Measurements from ENCODE around the gene RNF5. TPM values are rescaled to one million over a fixed set of nuclear protein-coding genes. Genes with fewer than 3 reads are reported as not detected.
"Not testable (repeated sequence)": the region's sequence is repeated elsewhere in the genome, so short reads cannot be mapped to it uniquely, and the experiment has no call there.

Gene RNF5
- total RNA-seq, 1 donor from 2014 or later, result 62.6 TPM

DNA sequence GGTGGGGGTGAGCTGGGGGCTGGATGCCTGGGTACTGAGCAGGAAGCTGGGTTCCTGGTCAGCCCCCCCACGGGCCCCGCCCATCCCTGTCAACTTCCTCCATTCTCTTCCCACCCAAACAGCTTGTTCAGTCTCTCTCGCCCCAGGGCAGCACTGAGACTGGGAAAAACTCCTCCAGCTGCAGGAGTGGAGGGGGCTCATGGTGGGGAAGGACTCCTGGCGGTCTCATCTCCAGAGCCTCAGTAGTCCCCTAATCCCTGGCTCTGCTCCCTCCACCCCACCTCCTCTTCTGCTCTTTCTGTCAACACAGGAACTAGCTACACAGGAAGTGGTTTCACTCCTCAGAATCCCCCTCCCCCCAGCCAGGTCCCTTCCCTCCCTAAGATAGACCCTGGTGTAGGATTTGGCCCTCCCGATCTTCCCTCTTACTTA is 14.4 kb downstream of the RNF5 start, which contains the start of gene GPSM3:
Gene GPSM3, minus strand, starts transcription at position 36 of the 432 bp plus-strand sequence. CDS start 130 bp downstream, outside the sequence.
- peak within 1 kb of the TSS; percentile 97 for H3K4me3 Mint-ChIP-seq
- H3K4me1 Mint-ChIP-seq, result peaks cover 55% of the 10 kb centered on the region
- no peaks in the 10 kb centered on the region for H3K9me3 Mint-ChIP-seq
- DNase-seq, result peak; percentile 88
- H3K27me3 Mint-ChIP-seq, result no peaks in the 10 kb centered on the region
- intact Hi-C loops (cut with micrococcal nuclease), result loop anchor here (10.0 kb wide), 2 partner anchors 1102 to 1978 kb away; partner anchors contain the start of genes RGL2 and TRIM26
- peak within 1 kb of the TSS; percentile 95 for H3K27ac Mint-ChIP-seq
- peaks cover 25% of the 10 kb centered on the region for H3K36me3 Mint-ChIP-seq (ENCODE audit: low read depth)

GRCh38 chr6:32193096-32193495 is 14.9 kb downstream of the RNF5 start:
- not testable (repeated sequence) for H3K27me3 Mint-ChIP-seq, DNase-seq, H3K9me3 Mint-ChIP-seq
- Mint-ChIP-seq H3K27ac (peak overlapping the region; percentile 95), H3K4me1 (peaks cover 53% of the 10 kb centered on the region), H3K36me3 (ENCODE audit: low read depth) (peaks cover 23% of the 10 kb centered on the region), H3K4me3 (peak overlapping the region; percentile 97)
- intact Hi-C loops (cut with micrococcal nuclease), result loop anchor here (10.0 kb wide), 2 partner anchors 1102 to 1978 kb away; partner anchors contain the start of genes RGL2 and TRIM26

- peak overlapping the region; percentile 96 for H3K27ac Mint-ChIP-seq
- no peaks in the 10 kb centered on the region for H3K27me3 Mint-ChIP-seq
- H3K4me1 Mint-ChIP-seq, result peaks cover 43% of the 10 kb centered on the region
- peak overlapping the region; percentile 98 for H3K4me3 Mint-ChIP-seq
- peaks cover 13% of the 10 kb centered on the region for H3K36me3 Mint-ChIP-seq (ENCODE audit: low read depth)
- H3K9me3 Mint-ChIP-seq, result no peaks in the 10 kb centered on the region
- intact Hi-C loops (cut with micrococcal nuclease), result loop anchor here (2.0 to 10.0 kb wide), 3 partner anchors 76 to 1980 kb away; partner anchors contain the start of genes RGL2 and TRIM26
- no peak for DNase-seq
Measured at GRCh38 chr6:32194388-32194787, 16.2 kb downstream of the RNF5 start.

- Mint-ChIP-seq H3K9me3 (no peaks in the 10 kb centered on the region), H3K4me3 (peak overlapping the region; percentile 98), H3K4me1 (peaks cover 43% of the 10 kb centered on the region), H3K36me3 (ENCODE audit: low read depth) (peaks cover 13% of the 10 kb centered on the region), H3K27me3 (no peaks in the 10 kb centered on the region), H3K27ac (peak overlapping the region; percentile 96)
- intact Hi-C loops (cut with micrococcal nuclease), result loop anchor here (1.0 to 10.0 kb wide), 9 partner anchors 17 to 1980 kb away; partner anchors contain the start of genes FKBPL, PPT2, PSMB9 and RGL2
- peak; percentile 83 for DNase-seq
Measured at GRCh38 chr6:32194825-32195651, 16.8 kb downstream of the RNF5 start.

- H3K4me3 Mint-ChIP-seq, result peak overlapping the region; percentile 98
- intact Hi-C loops (cut with micrococcal nuclease), result loop anchor here (1.0 to 10.0 kb wide), 9 partner anchors 17 to 1981 kb away; partner anchors contain the start of genes FKBPL, PPT2, PSMB9 and RGL2
- no peaks in the 10 kb centered on the region for H3K9me3 Mint-ChIP-seq
- H3K36me3 Mint-ChIP-seq (ENCODE audit: low read depth), result peaks cover 9% of the 10 kb centered on the region
- DNase-seq, result peak; percentile 100
- H3K27ac Mint-ChIP-seq, result peak overlapping the region; percentile 99
- H3K4me1 Mint-ChIP-seq, result peaks cover 40% of the 10 kb centered on the region
- peaks cover 2% of the 10 kb centered on the region for H3K27me3 Mint-ChIP-seq
Measured at GRCh38 chr6:32195652-32195901, 17.4 kb downstream of the RNF5 start.

GRCh38 chr6:32195902-32196681 is 17.9 kb downstream of the RNF5 start:
- Mint-ChIP-seq H3K9me3 (no peaks in the 10 kb centered on the region), H3K27ac (peak overlapping the region; percentile 99), H3K27me3 (peaks cover 2% of the 10 kb centered on the region), H3K4me1 (peaks cover 38% of the 10 kb centered on the region), H3K4me3 (peak overlapping the region; percentile 98), H3K36me3 (ENCODE audit: low read depth) (peaks cover 7% of the 10 kb centered on the region)
- DNase-seq, result peak; percentile 89
- intact Hi-C loops (cut with micrococcal nuclease), result loop anchor here (1.0 to 10.0 kb wide), 9 partner anchors 18 to 1981 kb away; partner anchors contain the start of genes FKBPL, PPT2, PSMB9 and RGL2

DNA sequence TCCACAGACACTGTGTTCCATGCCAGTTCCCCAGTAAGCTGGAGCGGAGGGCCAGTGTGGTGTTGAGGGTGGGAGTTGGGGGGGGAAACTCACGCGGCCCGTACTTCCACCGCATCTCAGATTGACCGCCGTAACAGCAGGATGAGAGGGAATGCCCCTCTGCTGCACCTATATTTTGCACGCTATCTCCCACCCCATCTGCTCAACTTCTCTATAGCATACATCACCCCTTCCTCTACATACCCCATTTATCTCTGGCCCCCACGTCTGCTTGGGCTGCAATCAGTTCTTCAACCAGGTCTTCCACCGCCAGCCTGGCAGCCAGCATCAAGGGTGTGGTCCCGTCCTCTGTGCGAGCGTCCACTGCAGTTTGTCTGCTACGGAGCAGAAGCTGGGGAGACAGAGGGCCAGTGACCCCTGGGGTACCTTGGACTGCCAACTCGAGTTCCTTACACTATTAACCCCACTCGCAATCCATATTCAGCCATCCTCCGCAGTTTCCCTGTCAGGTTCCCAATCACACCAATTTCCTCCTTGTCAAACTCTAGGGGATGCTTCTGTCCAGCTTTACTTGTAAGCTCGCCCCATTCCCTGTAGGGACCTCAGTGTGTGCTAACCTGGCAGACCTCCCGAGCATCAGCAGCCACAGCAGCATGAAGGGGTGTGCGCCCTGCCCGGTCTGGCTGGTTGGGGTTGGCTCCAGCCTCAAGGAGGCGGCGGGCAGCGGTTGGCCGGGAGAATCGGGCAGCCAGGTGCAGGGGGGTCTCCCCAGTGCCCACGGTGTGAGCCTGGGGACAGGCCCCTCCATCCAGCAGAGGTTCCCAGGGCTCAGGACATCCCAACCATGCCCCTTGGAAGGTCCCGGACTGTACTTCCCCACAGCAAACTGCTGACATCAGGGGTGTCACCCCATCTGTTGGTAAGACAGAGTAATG is 18.7 kb downstream of the RNF5 start:
- Mint-ChIP-seq H3K27ac (peak overlapping the region; percentile 99), H3K4me1 (peaks cover 31% of the 10 kb centered on the region), H3K9me3 (no peaks in the 10 kb centered on the region), H3K27me3 (peaks cover 2% of the 10 kb centered on the region), H3K36me3 (ENCODE audit: low read depth) (peaks cover 7% of the 10 kb centered on the region), H3K4me3 (peak overlapping the region; percentile 98)
- DNase-seq, result no peak
- intact Hi-C loops (cut with micrococcal nuclease), result loop anchor here (5.0 to 10.0 kb wide), 4 partner anchors 655 to 1982 kb away; partner anchors contain the start of genes PSMB9, RGL2, TAP1 and TRIM26

DNA sequence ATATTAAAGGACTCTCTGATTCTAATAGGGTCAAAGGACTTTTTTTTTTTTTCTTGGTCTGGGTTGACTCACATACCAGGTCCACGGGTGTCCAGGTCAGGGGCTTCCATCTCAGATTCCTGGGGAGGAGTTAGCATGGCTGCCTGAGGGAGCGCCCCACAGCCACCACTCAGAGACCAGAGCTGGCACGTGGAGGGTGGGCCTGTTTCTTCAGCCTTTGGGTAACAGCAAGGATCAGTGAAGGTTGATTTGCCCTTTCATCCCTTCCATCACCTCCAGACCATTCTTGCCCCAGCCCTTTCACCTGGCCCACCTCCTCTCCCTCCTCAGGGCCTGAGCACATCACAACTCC is 20.1 kb downstream of the RNF5 start:
- peaks cover 2% of the 10 kb centered on the region for H3K27me3 Mint-ChIP-seq

DNA sequence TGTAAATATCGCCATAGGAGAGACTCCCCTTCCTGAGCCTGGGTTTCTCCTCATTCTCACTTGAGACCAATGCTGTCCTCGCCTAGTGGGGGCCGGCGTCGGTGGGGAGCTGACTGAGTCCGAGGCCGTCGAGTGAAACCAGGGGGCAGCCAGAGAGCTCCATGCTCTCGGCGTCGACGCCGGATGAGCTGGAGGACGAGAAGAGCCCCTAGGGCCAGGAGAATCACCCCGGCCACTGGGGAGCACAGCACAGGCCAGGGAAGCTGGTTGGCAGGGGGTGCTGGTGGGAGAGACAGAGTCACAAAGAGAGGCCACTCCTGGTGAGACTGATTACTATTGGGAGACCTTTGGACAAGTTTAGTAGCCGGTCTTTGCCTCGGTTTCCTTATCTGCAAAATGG is 20.7 kb downstream of the RNF5 start:
- Mint-ChIP-seq H3K27me3 (peaks cover 4% of the 10 kb centered on the region), H3K4me1 (peaks cover 22% of the 10 kb centered on the region), H3K36me3 (ENCODE audit: low read depth) (no peaks in the 10 kb centered on the region), H3K27ac (no peak overlapping the region), H3K4me3 (no peak overlapping the region), H3K9me3 (no peaks in the 10 kb centered on the region)
- intact Hi-C loops (cut with micrococcal nuclease), result loop anchor here (5.0 to 10.0 kb wide), 4 partner anchors 653 to 1984 kb away; partner anchors contain the start of genes PSMB9, RGL2, TAP1 and TRIM26
- no peak for DNase-seq

More for the DNA sequence above, 20.1 kb downstream of the RNF5 start:
- no peak for DNase-seq
- intact Hi-C loops (cut with micrococcal nuclease), result loop anchor here (5.0 to 10.0 kb wide), 4 partner anchors 654 to 1984 kb away; partner anchors contain the start of genes PSMB9, RGL2, TAP1 and TRIM26
- no peak overlapping the region for H3K4me3 Mint-ChIP-seq
- H3K4me1 Mint-ChIP-seq, result peaks cover 27% of the 10 kb centered on the region
- no peak overlapping the region for H3K27ac Mint-ChIP-seq
- H3K9me3 Mint-ChIP-seq, result no peaks in the 10 kb centered on the region
- H3K36me3 Mint-ChIP-seq (ENCODE audit: low read depth), result no peaks in the 10 kb centered on the region

DNA sequence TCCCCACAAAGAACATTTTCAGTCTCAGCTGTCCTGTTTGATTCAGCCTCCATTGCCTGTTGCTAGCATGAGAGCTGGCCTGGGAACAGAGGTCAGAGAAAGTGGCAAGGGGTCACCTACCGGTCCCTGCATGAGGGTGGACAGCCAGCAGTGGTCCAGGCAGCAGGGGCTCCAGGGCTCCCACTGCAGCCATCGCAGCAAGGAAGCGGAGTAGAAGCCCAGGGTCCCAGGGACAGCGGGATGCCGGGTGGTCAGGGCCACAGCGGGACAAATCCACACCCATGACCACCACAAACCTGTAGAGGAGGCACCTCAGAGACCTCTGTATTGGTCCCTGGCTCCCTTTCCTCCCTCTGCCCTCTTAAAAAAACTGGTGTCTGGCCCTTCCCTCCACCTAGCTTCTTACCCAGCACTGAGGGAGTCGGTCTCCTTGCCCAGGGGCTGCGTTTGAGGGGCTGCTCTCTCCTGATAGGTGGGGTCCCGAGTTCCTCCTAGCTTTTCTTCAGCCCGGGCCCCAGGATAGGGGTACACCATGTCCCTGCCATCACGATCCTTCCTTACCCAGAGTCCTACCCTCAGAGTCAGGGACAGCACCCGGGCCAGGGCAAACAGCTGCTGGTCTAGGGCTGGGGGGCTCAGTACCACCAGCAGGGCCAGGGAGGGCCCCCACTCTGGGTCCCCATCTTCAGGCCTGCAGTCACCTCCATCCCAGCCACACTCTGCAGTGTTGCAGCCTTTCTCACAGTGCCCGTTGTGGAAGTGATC is 22.7 kb downstream of the RNF5 start:
- peaks cover 14% of the 10 kb centered on the region for H3K27me3 Mint-ChIP-seq

DNA sequence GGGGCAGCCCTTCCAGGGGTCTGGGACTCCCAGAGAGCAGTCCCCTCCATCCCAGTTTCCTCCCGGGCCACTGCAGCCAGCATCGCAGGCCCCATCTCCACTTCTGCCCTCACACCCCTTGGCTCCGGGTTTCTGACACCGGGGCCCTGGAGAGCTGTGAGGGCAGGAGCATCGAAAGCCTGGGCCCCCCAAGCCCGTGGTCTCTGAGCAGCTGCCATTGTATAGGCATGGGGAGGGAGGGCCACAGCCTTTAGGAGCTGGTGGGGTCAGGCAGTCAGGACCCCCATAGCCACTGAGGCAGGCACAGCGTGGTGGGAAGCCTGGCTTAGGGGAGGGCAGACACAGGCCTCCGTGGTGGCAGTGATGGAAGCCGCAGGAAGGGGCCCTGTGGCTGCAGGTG is 24.0 kb downstream of the RNF5 start:
- Mint-ChIP-seq H3K27ac (no peak overlapping the region), H3K9me3 (no peaks in the 10 kb centered on the region), H3K4me1 (no peaks in the 10 kb centered on the region), H3K27me3 (peaks cover 19% of the 10 kb centered on the region), H3K4me3 (no peak overlapping the region), H3K36me3 (ENCODE audit: low read depth) (no peaks in the 10 kb centered on the region)
- intact Hi-C loops (cut with micrococcal nuclease), result no loop called here
- DNase-seq, result no peak

More for the DNA sequence above, 22.7 kb downstream of the RNF5 start:
- Mint-ChIP-seq H3K4me3 (no peak overlapping the region), H3K9me3 (no peaks in the 10 kb centered on the region), H3K27ac (no peak overlapping the region), H3K36me3 (ENCODE audit: low read depth) (no peaks in the 10 kb centered on the region), H3K4me1 (peaks cover 6% of the 10 kb centered on the region)
- no peak for DNase-seq
- intact Hi-C loops (cut with micrococcal nuclease), result no loop called here
